ENCODE results near the gene WDR11. TPM values are rescaled to one million over a fixed set of nuclear protein-coding genes. Genes with fewer than 3 reads are reported as not detected.

Gene WDR11
- total and polyA plus RNA-seq, 4 experiments from 2014 or later = 15.3 to 54.6 (median 34.3) TPM

- no peak overlapping the region for H3K27ac ChIP-seq (ENCODE audit: low read depth, low read length)
- Mint-ChIP-seq H3K36me3 (no peaks in the 10 kb centered on the region), H3K27ac (no peak overlapping the region), H3K27me3 (peaks cover 14 to 19% of the 10 kb centered on the region in 2 donors), H3K9me3 (peaks cover 0 to 4% (median 0%) of the 10 kb centered on the region in 8 donors), H3K4me3 (no peak overlapping the region), H3K4me1 (peaks cover 0 to 17% (median 7%) of the 10 kb centered on the region in 4 donors)
- H3K4me1 ChIP-seq (ENCODE audit: insufficient read depth, low read length) = peaks cover 16% of the 10 kb centered on the region
- H3K27me3 ChIP-seq (ENCODE audit: insufficient read depth, low read length) = peaks cover 14% of the 10 kb centered on the region
- no peaks in the 10 kb centered on the region for H3K36me3 ChIP-seq (ENCODE audit: insufficient read depth, low read length)
- no peaks in the 10 kb centered on the region for H3K9me3 ChIP-seq (ENCODE audit: control insufficient read depth in 1 of 2, low read length in 2 of 2)
- no peak overlapping the region for H3K4me3 ChIP-seq (ENCODE audit: low read length in 2 of 2)
- ChIA-PET POLR2A (ENCODE audit: partially characterized antibody) (no interaction called here), CTCF (ENCODE audit: partially characterized antibody) (interaction anchor here (0.6 to 1.8 kb wide), 6 partner anchors 9 to 955 kb away, joined by 3 to 5 read pairs (median 4); no protein-coding TSS in a partner anchor)
- intact Hi-C loops (cut with micrococcal nuclease) = no loop called here
- DNase-seq = no peak
Observed at GRCh38 chr10:120945801-120946302, 94.7 kb downstream of the WDR11 start.

GRCh38 chr10:120946497-120946896 is 95.3 kb downstream of the WDR11 start:
- Histone ChIP-seq H3K9me3 (ENCODE audit: control insufficient read depth in 1 of 2, low read length in 2 of 2) (no peaks in the 10 kb centered on the region), H3K4me1 (ENCODE audit: insufficient read depth, low read length) (peaks cover 16% of the 10 kb centered on the region), H3K4me3 (ENCODE audit: low read length in 2 of 2) (no peak overlapping the region), H3K36me3 (ENCODE audit: insufficient read depth, low read length) (no peaks in the 10 kb centered on the region), H3K27ac (ENCODE audit: low read depth, low read length) (no peak overlapping the region), H3K27me3 (ENCODE audit: insufficient read depth, low read length) (peaks cover 17% of the 10 kb centered on the region)
- Mint-ChIP-seq H3K4me3 (no peak overlapping the region), H3K9me3 (peaks cover 0 to 4% (median 0%) of the 10 kb centered on the region in 8 donors), H3K36me3 (no peaks in the 10 kb centered on the region), H3K27me3 (peaks cover 19 to 26% of the 10 kb centered on the region in 2 donors), H3K27ac (no peak overlapping the region), H3K4me1 (peaks cover 0 to 17% (median 7%) of the 10 kb centered on the region in 4 donors)
- ChIA-PET CTCF (ENCODE audit: partially characterized antibody) (interaction anchor here (0.6 to 1.8 kb wide), 4 partner anchors 9 to 127 kb away, joined by 3 to 5 read pairs (median 4); no protein-coding TSS in a partner anchor), POLR2A (ENCODE audit: partially characterized antibody) (no interaction called here)
- intact Hi-C loops (cut with micrococcal nuclease) = no loop called here
- no peak for DNase-seq

GRCh38 chr10:120948889-120949608 is 97.9 kb downstream of the WDR11 start:
- peaks cover 24 to 31% of the 10 kb centered on the region in 2 donors for H3K27me3 Mint-ChIP-seq
- peak overlapping the region; percentile 30 to 52 for H3K4me3 ChIP-seq (ENCODE audit: low read length in 2 of 2)

GRCh38 chr10:120949609-120950031 is 98.5 kb downstream of the WDR11 start:
- peaks cover 24 to 31% of the 10 kb centered on the region in 2 donors for H3K27me3 Mint-ChIP-seq
- no peak for DNase-seq

More at GRCh38 chr10:120948889-120949608, 97.9 kb downstream of the WDR11 start:
- peak in 4 of 5 donors; percentile 41 to 49 (median 46) for DNase-seq
- intact Hi-C loops (cut with micrococcal nuclease) = loop anchor here (1.0 kb wide), 1 partner anchor 951 kb away; no protein-coding TSS in a partner anchor
- Histone ChIP-seq H3K4me1 (ENCODE audit: insufficient read depth, low read length) (peaks cover 13% of the 10 kb centered on the region), H3K9me3 (ENCODE audit: control insufficient read depth in 1 of 2, low read length in 2 of 2) (no peaks in the 10 kb centered on the region), H3K27me3 (ENCODE audit: insufficient read depth, low read length) (peaks cover 17% of the 10 kb centered on the region), H3K36me3 (ENCODE audit: insufficient read depth, low read length) (no peaks in the 10 kb centered on the region), H3K27ac (ENCODE audit: low read depth, low read length) (no peak overlapping the region)
- Mint-ChIP-seq H3K9me3 (peaks cover 0 to 14% (median 7%) of the 10 kb centered on the region in 8 donors), H3K4me1 (peaks cover 0 to 10% (median 3%) of the 10 kb centered on the region in 4 donors), H3K36me3 (no peaks in the 10 kb centered on the region), H3K27ac (no peak overlapping the region), H3K4me3 (peak overlapping the region; percentile 21 to 73 (median 60))
- POLR2A ChIA-PET (ENCODE audit: partially characterized antibody) = no interaction called here
- CTCF ChIA-PET (ENCODE audit: partially characterized antibody) = interaction anchor here (1.1 to 2.1 kb wide), 9 partner anchors 10 to 951 kb away, joined by 3 to 14 read pairs (median 7); no protein-coding TSS in a partner anchor

GRCh38 chr10:120950051-120950561 is 98.9 kb downstream of the WDR11 start:
- Histone ChIP-seq H3K4me3 (ENCODE audit: low read length in 2 of 2) (no peak overlapping the region), H3K36me3 (ENCODE audit: insufficient read depth, low read length) (no peaks in the 10 kb centered on the region), H3K9me3 (ENCODE audit: control insufficient read depth in 1 of 2, low read length in 2 of 2) (no peaks in the 10 kb centered on the region), H3K4me1 (ENCODE audit: insufficient read depth, low read length) (peaks cover 13% of the 10 kb centered on the region), H3K27me3 (ENCODE audit: insufficient read depth, low read length) (peaks cover 17% of the 10 kb centered on the region), H3K27ac (ENCODE audit: low read depth, low read length) (no peak overlapping the region)
- Mint-ChIP-seq H3K27me3 (peaks cover 24 to 31% of the 10 kb centered on the region in 2 donors), H3K4me1 (peaks cover 0 to 10% (median 3%) of the 10 kb centered on the region in 4 donors), H3K27ac (no peak overlapping the region), H3K4me3 (peak overlapping the region in 4 of 8 donors; percentile 54 to 73 (median 62)), H3K9me3 (peaks cover 0 to 16% (median 11%) of the 10 kb centered on the region in 8 donors), H3K36me3 (no peaks in the 10 kb centered on the region)
- intact Hi-C loops (cut with micrococcal nuclease) = no loop called here
- DNase-seq = no peak
- CTCF ChIA-PET (ENCODE audit: partially characterized antibody) = interaction anchor here (0.6 to 2.1 kb wide), 6 partner anchors 9 to 950 kb away, joined by 3 to 14 read pairs (median 9); no protein-coding TSS in a partner anchor
- POLR2A ChIA-PET (ENCODE audit: partially characterized antibody) = no interaction called here

More at GRCh38 chr10:120949609-120950031, 98.5 kb downstream of the WDR11 start:
- Histone ChIP-seq H3K4me3 (ENCODE audit: low read length in 2 of 2) (peak overlapping the region in 1 of 2 donors; percentile 30), H3K27ac (ENCODE audit: low read depth, low read length) (no peak overlapping the region), H3K27me3 (ENCODE audit: insufficient read depth, low read length) (peaks cover 17% of the 10 kb centered on the region), H3K36me3 (ENCODE audit: insufficient read depth, low read length) (no peaks in the 10 kb centered on the region), H3K4me1 (ENCODE audit: insufficient read depth, low read length) (peaks cover 13% of the 10 kb centered on the region), H3K9me3 (ENCODE audit: control insufficient read depth in 1 of 2, low read length in 2 of 2) (no peaks in the 10 kb centered on the region)
- no peaks in the 10 kb centered on the region for H3K36me3 Mint-ChIP-seq
- ChIA-PET POLR2A (ENCODE audit: partially characterized antibody) (no interaction called here), CTCF (ENCODE audit: partially characterized antibody) (interaction anchor here (1.1 to 2.1 kb wide), 9 partner anchors 9 to 951 kb away, joined by 3 to 14 read pairs (median 7); no protein-coding TSS in a partner anchor)
- peaks cover 0 to 10% (median 3%) of the 10 kb centered on the region in 4 donors for H3K4me1 Mint-ChIP-seq
- no peak overlapping the region for H3K27ac Mint-ChIP-seq
- intact Hi-C loops (cut with micrococcal nuclease) = loop anchor here (1.0 kb wide), 1 partner anchor 951 kb away; no protein-coding TSS in a partner anchor
- peaks cover 0 to 16% (median 10%) of the 10 kb centered on the region in 8 donors for H3K9me3 Mint-ChIP-seq
- peak overlapping the region; percentile 21 to 73 (median 60) for H3K4me3 Mint-ChIP-seq

GRCh38 chr10:120951288-120951687 is 100.1 kb downstream of the WDR11 start:
- Histone ChIP-seq H3K27me3 (ENCODE audit: insufficient read depth, low read length) (peaks cover 17% of the 10 kb centered on the region), H3K4me3 (ENCODE audit: low read length in 2 of 2) (no peak overlapping the region), H3K4me1 (ENCODE audit: insufficient read depth, low read length) (peaks cover 13% of the 10 kb centered on the region), H3K9me3 (ENCODE audit: control insufficient read depth in 1 of 2, low read length in 2 of 2) (no peaks in the 10 kb centered on the region), H3K27ac (ENCODE audit: low read depth, low read length) (no peak overlapping the region), H3K36me3 (ENCODE audit: insufficient read depth, low read length) (no peaks in the 10 kb centered on the region)
- CTCF ChIA-PET (ENCODE audit: partially characterized antibody) = no interaction called here
- H3K27ac Mint-ChIP-seq = no peak overlapping the region
- peaks cover 27 to 31% of the 10 kb centered on the region in 2 donors for H3K27me3 Mint-ChIP-seq
- H3K4me3 Mint-ChIP-seq = no peak overlapping the region
- no peak for DNase-seq
- no peaks in the 10 kb centered on the region for H3K36me3 Mint-ChIP-seq
- H3K4me1 Mint-ChIP-seq = peaks cover 0 to 10% (median 2%) of the 10 kb centered on the region in 4 donors
- intact Hi-C loops (cut with micrococcal nuclease) = no loop called here
- peaks cover 0 to 16% (median 11%) of the 10 kb centered on the region in 8 donors for H3K9me3 Mint-ChIP-seq
- POLR2A ChIA-PET (ENCODE audit: partially characterized antibody) = no interaction called here
